Esophagus squamous epithelium (tissue), 5 donors: ENCODE data around the gene AFAP1L1. TPM values are rescaled to one million over a fixed set of nuclear protein-coding genes. Genes with fewer than 3 reads are reported as not detected.

Experiments
- DNase-seq: peaks from one replicate; lab custom pipeline; 2025; lab: John Stamatoyannopoulos, UW
- H3K27ac ChIP-seq, 4 donors: fragments of 200-600 bp; sonication (generic); one replicate each; pipeline ENCODE4 v1.5.1; 2016 to 2019; ENCODE audit warnings: mild to moderate bottlenecking in 1 of 4
- H3K27me3 ChIP-seq, 4 donors: fragments of 200-600 bp; sonication (generic); 1 replicate in 3 of 4; 2 replicates in 1 of 4; pipeline versions ENCODE4 v1.5.1 to v1.6.0; 2017 to 2021; ENCODE audit warnings: antibody characterized with exemption in 1 of 4
- H3K36me3 ChIP-seq, 3 donors: fragments of 200-600 bp; sonication (generic); one replicate each; pipeline ENCODE4 v1.5.1; 2016 to 2019
- H3K4me1 ChIP-seq, 3 donors: fragments of 200-600 bp; sonication (generic); one replicate each; pipeline ENCODE4 v1.5.1; 2017 to 2019
- H3K4me3 ChIP-seq, 4 donors: fragments of 200-600 bp; sonication (generic); 1 replicate in 3 of 4; 2 replicates in 1 of 4; pipeline ENCODE4 v1.5.1; 2016 to 2019; ENCODE audit warnings: mild to moderate bottlenecking in 2 of 4, moderate library complexity in 1 of 4
- H3K9me3 ChIP-seq, 3 donors: fragments of 200-600 bp; sonication (generic); one replicate each; pipeline ENCODE4 v1.5.1; 2016 to 2019
- CTCF ChIP-seq, 6 experiments: fragments of 450-650 bp in 4 of 6; fragments of 200-600 bp in 2 of 6; sonication (generic) in 2 of 6; IDR thresholded peaks; one replicate each; pipeline ENCODE4 v1.5.1; 2016 to 2019; ENCODE audit warnings: antibody characterized with exemption in 6 of 6, mild to moderate bottlenecking in 4 of 6, moderate library complexity in 4 of 6
- POLR2A ChIP-seq, 4 donors: fragments of 450-650 bp; IDR thresholded peaks; one replicate each; pipeline ENCODE4 v1.6.1; 2017; ENCODE audit warnings: antibody characterized with exemption in 4 of 4, mild to moderate bottlenecking in 4 of 4, moderate library complexity in 3 of 4
- WGBS, 2 donors: methylation state at CpG; one replicate each; pipeline ENCODE4 v1.1.5; 2018; 5-methylcytosine and 5-hydroxymethylcytosine counted together
- intact Hi-C: fragments of 100-400 bp; cut with DNase I; formaldehyde crosslinking; loops from one replicate; pipeline ENCODE4 v1.15.0; 2022
- total RNA-seq, 4 donors: library from RNA; depleted of rRNA; stranded (reverse); fragments of >200 nt; gene quantifications; one replicate each; pipeline ENCODE4 v1.1.0, GENCODE V29; 2016
- donor health status: DM: yes; HTN: yes; CAD: no.

Gene AFAP1L1
- total RNA-seq, 4 donors from 2014 or later, result 2.8 to 14.5 (median 8.7) TPM

GRCh38 chr5:149310947-149311658 lies 39.4 kb downstream of the AFAP1L1 start:
- TF ChIP-seq CTCF (IDR thresholded peaks at IDR 0.05), result no peak
- no peak for TF ChIP-seq POLR2A (IDR thresholded peaks at IDR 0.05)
- DNase-seq, result no peak
- Histone ChIP-seq H3K36me3 (no peaks in the 10 kb centered on the region), H3K4me1 (no peaks in the 10 kb centered on the region), H3K9me3 (no peaks in the 10 kb centered on the region), H3K27me3 (no peaks in the 10 kb centered on the region), H3K4me3 (no peak overlapping the region), H3K27ac (peak overlapping the region in 1 of 4 donors; percentile 21)
- WGBS, 2 donors, result 59 to 79% methylated on average over 7 to 10 of the region's 10 CpGs
- intact Hi-C loops, result no loop called here

DNA sequence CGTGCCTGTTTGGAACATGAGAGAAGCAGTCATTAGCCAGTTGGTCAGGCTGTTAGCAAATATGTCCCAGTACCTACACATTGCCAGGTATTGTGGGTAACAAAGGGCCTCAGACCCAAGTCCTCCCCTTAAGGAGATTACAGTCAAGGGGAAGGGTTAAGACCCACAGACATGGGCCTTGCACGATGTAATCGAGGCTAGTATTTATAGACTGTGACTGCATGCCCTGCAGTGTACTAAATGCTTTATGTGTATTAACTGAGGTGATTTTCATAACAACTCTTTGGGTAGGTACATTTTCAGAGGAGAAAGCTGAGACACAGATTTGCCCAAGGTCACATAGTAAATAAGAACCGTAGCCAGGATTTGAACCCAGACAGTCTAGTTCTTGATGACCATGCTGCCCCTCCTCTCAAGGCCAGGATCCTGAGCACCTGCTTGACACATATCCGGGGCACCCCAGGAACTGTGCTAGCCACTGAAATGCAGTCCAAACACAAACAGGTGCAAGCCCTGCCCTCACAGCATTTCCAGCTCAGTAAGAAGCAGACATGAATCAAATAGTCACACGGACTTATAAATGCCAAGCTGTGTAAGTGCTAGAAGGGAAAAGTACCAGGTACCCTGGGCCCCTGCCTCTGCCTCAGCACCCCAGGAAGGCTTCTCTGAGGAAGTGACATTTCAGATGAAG lies 41.6 kb downstream of the AFAP1L1 start:
- Histone ChIP-seq H3K36me3 (no peaks in the 10 kb centered on the region), H3K4me3 (no peak overlapping the region), H3K27ac (no peak overlapping the region), H3K27me3 (no peaks in the 10 kb centered on the region), H3K9me3 (no peaks in the 10 kb centered on the region), H3K4me1 (no peaks in the 10 kb centered on the region)
- no peak for DNase-seq
- intact Hi-C loops, result no loop called here
- TF ChIP-seq POLR2A (IDR thresholded peaks at IDR 0.05), result no peak
- no peak for TF ChIP-seq CTCF (IDR thresholded peaks at IDR 0.05)
- WGBS, 2 donors, result 77 to 78% methylated on average over 5 to 6 of the region's 6 CpGs

- 86 to 98% methylated on average over 4 of the region's 4 CpGs for WGBS, 2 donors
- no peaks in the 10 kb centered on the region for H3K27me3 ChIP-seq
Observed at GRCh38 chr5:149314571-149315111, 43.0 kb downstream of the AFAP1L1 start.

GRCh38 chr5:149315753-149316152 lies 44.1 kb downstream of the AFAP1L1 start:
- intact Hi-C loops, result no loop called here

More at GRCh38 chr5:149314571-149315111, 43.0 kb downstream of the AFAP1L1 start:
- intact Hi-C loops, result no loop called here
- Histone ChIP-seq H3K27ac (no peak overlapping the region), H3K4me3 (no peak overlapping the region), H3K4me1 (peaks cover 0 to under 1% (median 0%) of the 10 kb centered on the region in 3 donors), H3K36me3 (peaks cover 0 to 5% (median 0%) of the 10 kb centered on the region in 3 donors), H3K9me3 (no peaks in the 10 kb centered on the region)
- TF ChIP-seq CTCF (IDR thresholded peaks at IDR 0.05), result peak in 1 of 6 experiments; percentile 18
- no peak for TF ChIP-seq POLR2A (IDR thresholded peaks at IDR 0.05)
- DNase-seq, result no peak

More at GRCh38 chr5:149315753-149316152, 44.1 kb downstream of the AFAP1L1 start:
- no peak overlapping the region for H3K27ac ChIP-seq
- peaks cover 0 to 12% (median 7%) of the 10 kb centered on the region in 3 donors for H3K4me1 ChIP-seq
- no peaks in the 10 kb centered on the region for H3K9me3 ChIP-seq
- no peak overlapping the region for H3K4me3 ChIP-seq
- no peaks in the 10 kb centered on the region for H3K27me3 ChIP-seq
- H3K36me3 ChIP-seq, result peaks cover 0 to 12% (median 0%) of the 10 kb centered on the region in 3 donors
- TF ChIP-seq POLR2A (IDR thresholded peaks at IDR 0.05), result no peak
- TF ChIP-seq CTCF (IDR thresholded peaks at IDR 0.05), result no peak
- no peak for DNase-seq
- WGBS, 2 donors, result 83% methylated on average over 5 of the region's 6 CpGs; no CpG with 5 or more reads in 1 of the 2 donors
